ENCODE results near the gene SNAPIN. TPM values are rescaled to one million over a fixed set of nuclear protein-coding genes. Genes with fewer than 3 reads are reported as not detected.

The SNAPIN gene
- total and polyA plus RNA-seq, 9 of the 15 experiments (the other 6 are each of a cell fraction or from before 2014, with no cell fraction given): 11.2 to 43.9 (median 32.3) TPM

DNA sequence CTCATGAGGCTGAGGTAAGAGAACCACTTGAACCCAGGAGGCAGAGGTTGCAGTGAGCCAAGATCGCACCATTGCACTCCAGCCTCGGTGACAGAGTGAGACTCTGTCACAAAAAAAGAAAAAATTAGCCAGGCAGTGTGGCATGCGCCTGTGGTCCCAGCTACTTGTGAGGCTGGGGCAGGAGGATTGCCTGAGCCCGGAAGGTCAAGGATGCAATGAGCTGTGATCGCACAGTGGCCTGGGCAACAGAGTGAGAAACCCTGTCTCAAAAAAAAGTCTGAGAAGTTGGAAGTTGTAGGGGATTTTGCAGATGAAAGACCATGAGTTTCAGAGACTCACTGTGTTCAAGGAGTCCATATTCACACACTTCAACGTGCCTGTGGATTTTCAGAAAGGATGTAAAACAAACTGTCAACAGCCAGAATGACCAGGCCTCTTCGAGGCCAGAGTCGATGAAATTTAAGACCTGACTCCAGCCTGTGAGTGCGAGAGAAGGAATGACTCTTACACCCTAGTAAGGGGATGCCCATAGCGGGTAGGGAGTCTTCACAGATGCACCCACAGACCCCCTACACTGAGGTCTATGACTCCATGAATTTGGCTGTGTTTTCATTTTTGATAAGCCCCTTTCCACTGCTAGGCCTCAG, 33.4 kb upstream of the SNAPIN start:
- in situ Hi-C loops (cut with MboI): no loop called here
- Histone ChIP-seq H3K27ac (ENCODE audit: extremely low read depth, low read depth, low read length) (no peak overlapping the region), H3K4me2 (ENCODE audit: insufficient read depth, low read length) (no peak overlapping the region), H3K9me1 (ENCODE audit: control insufficient read depth, insufficient read depth, low read length) (no peaks in the 10 kb centered on the region), H4K20me1 (replicated peaks; ENCODE audit: control insufficient read depth, insufficient read depth, low read length) (no peaks in the 10 kb centered on the region), H2AFZ (ENCODE audit: low read depth, low read length) (no peak overlapping the region), H3K4me1 (replicated peaks in 1 of 2; ENCODE audit: control insufficient read depth in 2 of 2, insufficient read depth in 2 of 2, low read length in 2 of 2) (peaks cover 26 to 44% of the 10 kb centered on the region in 2 experiments), H3K27me3 (ENCODE audit: control insufficient read depth in 2 of 2, insufficient read depth in 2 of 2, low read length in 2 of 2) (no peaks in the 10 kb centered on the region), H3K9ac (ENCODE audit: insufficient read depth in 1 of 2, low read depth in 2 of 2, low read length in 2 of 2) (no peak overlapping the region), H3K9me3 (replicated peaks; ENCODE audit: control insufficient read depth, insufficient read depth, low read depth, low read length) (no peaks in the 10 kb centered on the region), H3K36me3 (ENCODE audit: control insufficient read depth, insufficient read depth, low read length) (peaks cover 9% of the 10 kb centered on the region; the same call in 2 of the 3 replicates), H3K4me3 (no peak overlapping the region), H3K79me2 (ENCODE audit: control insufficient read depth, insufficient read depth, low read length) (peaks cover 6% of the 10 kb centered on the region; the same call in 1 of the 3 replicates)
- POLR2A ChIA-PET: interaction anchor here (1.4 to 3.8 kb wide), 7 partner anchors 8 to 109 kb away, joined by 3 to 70 read pairs (median 11); partner anchors contain the start of genes CHTOP, S100A14 and S100A5
- CTCF ChIA-PET (ENCODE audit: low intra/inter-chr PET ratio): no interaction called here
- ATAC-seq (no peak), FAIRE-seq (no peak), DNase-seq (ENCODE audit: extremely low read depth in 1 of 4, low spot score in 3 of 4) (no peak)
- intact Hi-C loops (cut with micrococcal nuclease): no loop called here
- BruUV-seq (replicated peaks): no TSS peak
- 80% methylated on average over 10 of the region's 10 CpGs for WGBS (ENCODE audit: insufficient coverage, low coverage, missing lambda C conversion rate)
- TF ChIP-seq HDAC6 (IDR thresholded peaks at IDR 0.05; ENCODE audit: low read depth, low read length) (no peak), KLF10 (CRISPR knock-in tag; IDR thresholded peaks at IDR 0.05) (no peak), POLR2G (IDR thresholded peaks at IDR 0.05; ENCODE audit: low read depth, low read length) (no peak), ZC3H8 (IDR thresholded peaks at IDR 0.05) (no peak), MBD2 (IDR thresholded peaks at IDR 0.05; ENCODE audit: borderline replicate concordance, low read depth) (no peak), ETV6 (IDR thresholded peaks at IDR 0.05; ENCODE audit: borderline replicate concordance in 1 of 2, low read depth in 2 of 2, low read length in 1 of 2) (no peak), ETV6 (CRISPR knock-in tag; IDR thresholded peaks at IDR 0.05; ENCODE audit: borderline replicate concordance) (no peak), PTRF (tag; IDR thresholded peaks at IDR 0.05) (no peak), ZNF57 (CRISPR knock-in tag; IDR thresholded peaks at IDR 0.05) (no peak), KDM5B (IDR thresholded peaks at IDR 0.05; ENCODE audit: insufficient replicate concordance, low read depth, low read length) (no peak), MAFF (IDR thresholded peaks at IDR 0.05; ENCODE audit: low read length) (no peak), CXXC5 (CRISPR knock-in tag; IDR thresholded peaks at IDR 0.05) (no peak), TRIM24 (IDR thresholded peaks at IDR 0.05) (no peak), GATAD2A (IDR thresholded peaks at IDR 0.05) (no peak)
- TF ChIP-seq, protein P1, sequence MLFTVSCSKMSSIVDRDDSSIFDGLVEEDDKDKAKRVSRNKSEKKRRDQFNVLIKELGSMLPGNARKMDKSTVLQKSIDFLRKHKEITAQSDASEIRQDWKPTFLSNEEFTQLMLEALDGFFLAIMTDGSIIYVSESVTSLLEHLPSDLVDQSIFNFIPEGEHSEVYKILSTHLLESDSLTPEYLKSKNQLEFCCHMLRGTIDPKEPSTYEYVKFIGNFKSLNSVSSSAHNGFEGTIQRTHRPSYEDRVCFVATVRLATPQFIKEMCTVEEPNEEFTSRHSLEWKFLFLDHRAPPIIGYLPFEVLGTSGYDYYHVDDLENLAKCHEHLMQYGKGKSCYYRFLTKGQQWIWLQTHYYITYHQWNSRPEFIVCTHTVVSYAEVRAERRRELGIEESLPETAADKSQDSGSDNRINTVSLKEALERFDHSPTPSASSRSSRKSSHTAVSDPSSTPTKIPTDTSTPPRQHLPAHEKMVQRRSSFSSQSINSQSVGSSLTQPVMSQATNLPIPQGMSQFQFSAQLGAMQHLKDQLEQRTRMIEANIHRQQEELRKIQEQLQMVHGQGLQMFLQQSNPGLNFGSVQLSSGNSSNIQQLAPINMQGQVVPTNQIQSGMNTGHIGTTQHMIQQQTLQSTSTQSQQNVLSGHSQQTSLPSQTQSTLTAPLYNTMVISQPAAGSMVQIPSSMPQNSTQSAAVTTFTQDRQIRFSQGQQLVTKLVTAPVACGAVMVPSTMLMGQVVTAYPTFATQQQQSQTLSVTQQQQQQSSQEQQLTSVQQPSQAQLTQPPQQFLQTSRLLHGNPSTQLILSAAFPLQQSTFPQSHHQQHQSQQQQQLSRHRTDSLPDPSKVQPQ (CRISPR knock-in tag; IDR thresholded peaks at IDR 0.05; ENCODE audit: borderline replicate concordance): no peak
- TF ChIP-seq, protein P2, sequence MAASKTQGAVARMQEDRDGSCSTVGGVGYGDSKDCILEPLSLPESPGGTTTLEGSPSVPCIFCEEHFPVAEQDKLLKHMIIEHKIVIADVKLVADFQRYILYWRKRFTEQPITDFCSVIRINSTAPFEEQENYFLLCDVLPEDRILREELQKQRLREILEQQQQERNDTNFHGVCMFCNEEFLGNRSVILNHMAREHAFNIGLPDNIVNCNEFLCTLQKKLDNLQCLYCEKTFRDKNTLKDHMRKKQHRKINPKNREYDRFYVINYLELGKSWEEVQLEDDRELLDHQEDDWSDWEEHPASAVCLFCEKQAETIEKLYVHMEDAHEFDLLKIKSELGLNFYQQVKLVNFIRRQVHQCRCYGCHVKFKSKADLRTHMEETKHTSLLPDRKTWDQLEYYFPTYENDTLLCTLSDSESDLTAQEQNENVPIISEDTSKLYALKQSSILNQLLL (CRISPR knock-in tag; IDR thresholded peaks at IDR 0.05; ENCODE audit: borderline replicate concordance): no peak
- TF ChIP-seq, protein P3, sequence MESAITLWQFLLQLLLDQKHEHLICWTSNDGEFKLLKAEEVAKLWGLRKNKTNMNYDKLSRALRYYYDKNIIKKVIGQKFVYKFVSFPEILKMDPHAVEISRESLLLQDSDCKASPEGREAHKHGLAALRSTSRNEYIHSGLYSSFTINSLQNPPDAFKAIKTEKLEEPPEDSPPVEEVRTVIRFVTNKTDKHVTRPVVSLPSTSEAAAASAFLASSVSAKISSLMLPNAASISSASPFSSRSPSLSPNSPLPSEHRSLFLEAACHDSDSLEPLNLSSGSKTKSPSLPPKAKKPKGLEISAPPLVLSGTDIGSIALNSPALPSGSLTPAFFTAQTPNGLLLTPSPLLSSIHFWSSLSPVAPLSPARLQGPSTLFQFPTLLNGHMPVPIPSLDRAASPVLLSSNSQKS (CRISPR knock-in tag; IDR thresholded peaks at IDR 0.05): no peak

Measured in K562 (cell line).